Measurements from ENCODE around the gene ZDHHC11B. TPM values are rescaled to one million over a fixed set of nuclear protein-coding genes. Genes with fewer than 3 reads are reported as not detected.
"Not testable (repeated sequence)": the region's sequence is repeated elsewhere in the genome, so short reads cannot be mapped to it uniquely, and the experiment has no call there.

Gene ZDHHC11B
- polyA plus RNA-seq, 4 donors, result 2.2 to 18.8 (median 9.5) TPM

DNA sequence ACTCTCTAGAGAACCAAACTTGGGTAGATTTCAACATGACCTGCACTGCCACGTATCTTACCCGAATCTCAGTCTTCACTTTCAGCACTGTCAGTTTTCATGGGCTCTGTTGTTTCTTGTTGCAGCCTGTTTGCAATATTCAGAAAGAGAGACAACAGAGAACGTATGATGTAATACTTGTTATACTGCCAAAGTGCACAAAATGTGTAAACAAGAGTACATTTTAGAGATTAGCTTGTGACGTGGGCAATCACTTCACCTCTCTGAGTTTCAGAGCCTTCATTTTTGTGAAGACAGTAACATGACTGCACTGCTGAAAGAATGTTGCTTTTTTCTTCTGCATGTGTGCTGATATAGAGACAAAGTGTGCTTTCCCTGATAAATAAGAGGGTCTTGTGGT is 67.8 kb downstream of the ZDHHC11B start:
- H3K4me1 ChIP-seq (ENCODE audit: control insufficient read depth in 3 of 3, insufficient read depth in 2 of 3, low read depth in 1 of 3, low read length in 2 of 3); H3K27me3 ChIP-seq (ENCODE audit: control insufficient read depth in 3 of 3, insufficient read depth in 3 of 3, low read length in 3 of 3); FAIRE-seq; H3K4me3 ChIP-seq (ENCODE audit: low read depth in 1 of 3, low read length in 3 of 3); H3K27ac ChIP-seq (ENCODE audit: low read depth in 1 of 3, low read length in 2 of 3); DNase-seq; H3K36me3 ChIP-seq (ENCODE audit: control insufficient read depth in 3 of 3, insufficient read depth in 2 of 3, low read depth in 1 of 3, low read length in 3 of 3): not testable (repeated sequence)
- WGBS, 3 donors, result 34 to 58% (median 38%) methylated on average over 4 of the region's 4 CpGs
- H3K9me3 ChIP-seq (ENCODE audit: control insufficient read depth in 2 of 2, insufficient read depth in 1 of 2, low read depth in 1 of 2, low read length in 1 of 2), result peaks cover 0 to 18% of the 10 kb centered on the region in 2 donors

DNA sequence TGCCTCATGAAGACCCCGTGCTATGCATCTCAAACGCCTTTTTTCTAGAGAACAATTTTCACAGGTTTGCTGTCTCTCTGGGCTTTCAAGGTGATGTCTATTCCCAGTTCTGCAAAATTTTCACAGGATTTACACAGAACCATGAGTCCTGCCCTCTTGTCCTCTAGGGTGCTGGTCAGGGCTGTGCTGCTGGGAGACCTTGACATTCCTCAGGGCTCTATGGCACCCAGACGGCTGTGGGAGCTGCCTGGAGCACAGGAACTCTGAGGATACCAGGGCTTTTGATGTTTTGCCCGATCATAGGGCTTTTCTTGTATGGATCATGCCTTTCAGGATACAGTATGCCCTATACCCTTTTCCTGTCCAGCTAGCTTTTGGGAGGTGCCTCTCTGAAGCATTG is 68.9 kb downstream of the ZDHHC11B start:
- H3K4me1 ChIP-seq (ENCODE audit: control insufficient read depth in 3 of 3, insufficient read depth in 2 of 3, low read depth in 1 of 3, low read length in 2 of 3); H3K27ac ChIP-seq (ENCODE audit: low read depth in 1 of 3, low read length in 2 of 3); H3K27me3 ChIP-seq (ENCODE audit: control insufficient read depth in 3 of 3, insufficient read depth in 3 of 3, low read length in 3 of 3); H3K4me3 ChIP-seq (ENCODE audit: low read depth in 1 of 3, low read length in 3 of 3); DNase-seq; H3K36me3 ChIP-seq (ENCODE audit: control insufficient read depth in 3 of 3, insufficient read depth in 2 of 3, low read depth in 1 of 3, low read length in 3 of 3); FAIRE-seq: not testable (repeated sequence)
- WGBS, 3 donors, result 84 to 95% (median 88%) methylated on average over 4 of the region's 4 CpGs
- H3K9me3 ChIP-seq (ENCODE audit: control insufficient read depth in 2 of 2, insufficient read depth in 1 of 2, low read depth in 1 of 2, low read length in 1 of 2), result peaks cover 0 to 15% of the 10 kb centered on the region in 2 donors

DNA sequence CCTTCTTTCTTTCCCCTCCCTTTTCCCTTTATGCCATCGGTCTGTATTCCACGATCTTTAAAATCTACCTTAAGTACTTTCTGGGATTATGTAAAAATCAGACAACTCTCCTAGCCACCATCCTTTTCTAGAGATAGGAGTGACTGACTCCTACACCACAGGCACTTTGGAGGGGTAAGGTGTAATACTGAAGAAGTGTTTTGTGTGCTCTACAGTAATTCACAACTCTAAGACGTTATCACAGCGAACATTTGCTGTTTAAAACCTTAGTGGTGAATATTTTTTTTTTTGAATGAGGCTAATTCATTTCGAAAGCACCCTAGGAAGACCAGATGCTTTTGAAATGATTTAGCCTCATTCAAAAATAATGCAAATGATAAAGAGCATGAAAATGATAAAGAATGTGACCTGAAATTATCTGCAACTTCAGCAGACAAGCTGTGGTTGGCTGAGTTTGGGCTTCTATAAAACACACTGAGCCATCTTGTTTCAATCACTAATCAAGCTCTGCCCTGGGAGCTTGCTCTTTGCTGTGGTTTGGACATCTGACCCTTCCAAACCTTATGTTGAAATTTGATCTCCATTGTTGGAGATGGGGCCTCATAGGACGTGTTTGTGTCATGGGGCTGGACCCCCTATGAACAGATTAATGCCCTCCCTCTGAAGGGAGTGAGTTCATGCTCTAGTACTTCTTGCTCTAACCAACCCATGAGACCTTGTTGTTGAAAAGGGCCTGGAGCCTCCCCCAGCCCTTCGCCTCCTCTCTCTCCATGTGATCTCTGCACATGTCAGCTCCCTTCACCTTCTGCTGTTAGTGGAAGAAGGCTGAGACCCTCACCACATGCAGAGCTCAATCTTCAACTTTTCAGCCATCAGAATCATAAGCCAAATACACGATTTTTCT is 70.1 kb downstream of the ZDHHC11B start:
- not testable (repeated sequence) for FAIRE-seq; H3K9me3 ChIP-seq (ENCODE audit: control insufficient read depth in 2 of 2, insufficient read depth in 1 of 2, low read depth in 1 of 2, low read length in 1 of 2); H3K36me3 ChIP-seq (ENCODE audit: control insufficient read depth in 3 of 3, insufficient read depth in 2 of 3, low read depth in 1 of 3, low read length in 3 of 3); H3K4me1 ChIP-seq (ENCODE audit: control insufficient read depth in 3 of 3, insufficient read depth in 2 of 3, low read depth in 1 of 3, low read length in 2 of 3); DNase-seq; H3K27me3 ChIP-seq (ENCODE audit: control insufficient read depth in 3 of 3, insufficient read depth in 3 of 3, low read length in 3 of 3); H3K27ac ChIP-seq (ENCODE audit: low read depth in 1 of 3, low read length in 2 of 3); H3K4me3 ChIP-seq (ENCODE audit: low read depth in 1 of 3, low read length in 3 of 3)
- WGBS, 3 donors, result 71 to 78% (median 71%) methylated on average over 4 to 8 of the region's 8 CpGs

DNA sequence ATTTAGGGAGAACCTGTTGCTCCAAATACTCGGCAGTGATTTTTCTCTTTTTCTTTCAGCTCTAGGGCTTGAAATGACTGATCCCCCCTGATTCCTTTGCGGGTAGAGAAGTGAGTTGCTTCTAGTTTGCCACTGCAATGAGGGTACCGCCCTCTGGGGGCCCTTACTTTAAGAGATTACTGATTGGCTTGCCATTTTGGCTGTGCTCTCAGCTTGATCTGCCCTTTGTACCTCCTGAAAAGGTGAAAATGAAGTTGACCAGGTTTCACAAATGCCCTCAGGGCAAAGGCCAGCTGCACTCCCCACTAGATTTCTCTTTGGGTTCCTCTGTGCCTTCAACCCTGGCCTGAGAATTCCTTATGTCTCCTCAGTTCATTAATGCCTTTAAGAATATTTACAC is 70.8 kb downstream of the ZDHHC11B start:
- not testable (repeated sequence) for H3K36me3 ChIP-seq (ENCODE audit: control insufficient read depth in 3 of 3, insufficient read depth in 2 of 3, low read depth in 1 of 3, low read length in 3 of 3); H3K27ac ChIP-seq (ENCODE audit: low read depth in 1 of 3, low read length in 2 of 3); H3K27me3 ChIP-seq (ENCODE audit: control insufficient read depth in 3 of 3, insufficient read depth in 3 of 3, low read length in 3 of 3); DNase-seq; FAIRE-seq; H3K4me3 ChIP-seq (ENCODE audit: low read depth in 1 of 3, low read length in 3 of 3); H3K4me1 ChIP-seq (ENCODE audit: control insufficient read depth in 3 of 3, insufficient read depth in 2 of 3, low read depth in 1 of 3, low read length in 2 of 3)
- WGBS, 3 donors, result 46 to 89% (median 52%) methylated on average over 2 to 3 of the region's 3 CpGs
- H3K9me3 ChIP-seq (ENCODE audit: control insufficient read depth in 2 of 2, insufficient read depth in 1 of 2, low read depth in 1 of 2, low read length in 1 of 2), result peaks cover 0 to 12% of the 10 kb centered on the region in 2 donors

DNA sequence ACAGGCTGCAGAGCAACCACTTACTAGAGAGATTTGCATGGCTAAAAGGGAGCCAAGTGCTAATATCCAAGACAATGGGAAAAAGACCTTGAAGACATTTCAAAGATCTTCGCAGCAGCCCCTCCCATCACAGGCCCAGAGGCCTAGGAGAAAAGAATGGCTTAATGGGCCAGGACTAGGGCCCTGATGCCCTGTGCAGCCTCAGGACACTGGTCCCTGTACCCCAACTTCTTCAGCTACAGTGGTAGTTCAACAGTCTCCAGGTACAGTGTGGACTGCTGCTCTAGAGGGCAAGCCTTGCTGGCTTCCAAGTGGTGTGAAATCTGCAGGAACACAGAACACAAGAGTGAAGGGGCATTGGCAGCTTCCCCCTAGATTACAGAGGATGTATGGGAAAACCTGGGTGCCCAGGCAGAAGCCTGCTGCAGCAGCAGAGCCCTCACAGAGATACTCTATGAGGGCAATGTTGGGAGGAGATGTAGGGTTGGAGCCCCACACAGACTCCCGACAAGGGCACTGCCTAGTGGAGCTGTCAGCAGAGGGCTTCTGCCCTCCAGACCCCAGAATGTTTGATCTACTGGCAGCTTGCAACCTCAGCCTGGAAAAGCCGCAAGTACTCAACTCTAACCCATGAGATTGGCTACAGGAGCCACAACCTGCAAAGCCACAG is 75.5 kb downstream of the ZDHHC11B start:
- H3K4me3 ChIP-seq (ENCODE audit: low read depth in 1 of 3, low read length in 3 of 3); H3K4me1 ChIP-seq (ENCODE audit: control insufficient read depth in 3 of 3, insufficient read depth in 2 of 3, low read depth in 1 of 3, low read length in 2 of 3); FAIRE-seq; H3K36me3 ChIP-seq (ENCODE audit: control insufficient read depth in 3 of 3, insufficient read depth in 2 of 3, low read depth in 1 of 3, low read length in 3 of 3); H3K27me3 ChIP-seq (ENCODE audit: control insufficient read depth in 3 of 3, insufficient read depth in 3 of 3, low read length in 3 of 3); DNase-seq; H3K9me3 ChIP-seq (ENCODE audit: control insufficient read depth in 2 of 2, insufficient read depth in 1 of 2, low read depth in 1 of 2, low read length in 1 of 2): not testable (repeated sequence)
- WGBS, 3 donors, result 85 to 95% (median 88%) methylated on average over 1 to 3 of the region's 3 CpGs
- peak overlapping the region in 1 of 3 donors; percentile 2 for H3K27ac ChIP-seq (ENCODE audit: low read depth in 1 of 3, low read length in 2 of 3)

DNA sequence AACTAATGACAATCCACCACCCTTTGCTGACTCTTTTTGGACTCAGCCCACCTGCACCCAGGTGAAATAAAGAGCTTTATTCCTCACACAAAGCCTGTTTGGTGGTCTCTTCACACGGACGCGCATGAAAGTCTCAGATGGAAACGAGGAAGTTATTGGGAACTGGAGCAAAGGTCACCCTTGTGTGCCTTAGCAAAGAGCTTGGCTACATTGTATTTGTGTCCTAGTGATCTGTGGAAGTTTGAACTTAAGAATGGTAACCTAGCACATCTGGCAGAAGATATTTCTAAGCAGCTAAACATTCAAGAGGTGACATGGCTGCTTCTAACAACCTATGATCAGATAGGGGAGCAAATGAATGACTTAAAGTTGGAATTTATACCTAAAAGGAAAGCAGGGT is 76.2 kb downstream of the ZDHHC11B start:
- H3K27ac ChIP-seq (ENCODE audit: low read depth in 1 of 3, low read length in 2 of 3), result peak overlapping the region in 1 of 3 donors; percentile 44
- not testable (repeated sequence) for H3K27me3 ChIP-seq (ENCODE audit: control insufficient read depth in 3 of 3, insufficient read depth in 3 of 3, low read length in 3 of 3); FAIRE-seq

DNA sequence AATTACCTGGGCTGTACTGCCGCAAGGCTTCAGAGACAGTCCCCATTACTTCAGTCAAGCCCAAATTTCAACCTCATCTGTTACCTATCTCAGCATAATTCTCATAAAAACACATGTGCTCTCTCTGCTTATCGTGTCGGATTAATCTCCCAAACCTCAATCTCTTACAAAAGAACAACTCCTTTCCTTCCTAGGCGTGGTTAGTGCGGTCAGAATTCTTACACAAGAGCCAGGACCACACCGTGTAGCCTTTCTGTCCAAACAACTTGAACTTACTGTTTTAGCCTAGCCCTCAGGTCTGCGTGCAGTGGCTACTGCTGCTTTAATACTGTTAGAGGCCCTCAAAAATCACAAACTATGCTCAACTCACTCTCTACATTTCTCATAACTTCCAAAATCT is 78.4 kb downstream of the ZDHHC11B start:
- DNase-seq; FAIRE-seq; H3K4me3 ChIP-seq (ENCODE audit: low read depth in 1 of 3, low read length in 3 of 3); H3K27me3 ChIP-seq (ENCODE audit: control insufficient read depth in 3 of 3, insufficient read depth in 3 of 3, low read length in 3 of 3); H3K36me3 ChIP-seq (ENCODE audit: control insufficient read depth in 3 of 3, insufficient read depth in 2 of 3, low read depth in 1 of 3, low read length in 3 of 3); H3K9me3 ChIP-seq (ENCODE audit: control insufficient read depth in 2 of 2, insufficient read depth in 1 of 2, low read depth in 1 of 2, low read length in 1 of 2); H3K4me1 ChIP-seq (ENCODE audit: control insufficient read depth in 3 of 3, insufficient read depth in 2 of 3, low read depth in 1 of 3, low read length in 2 of 3): not testable (repeated sequence)
- peak overlapping the region in 2 of 3 donors; percentile 32 to 85 for H3K27ac ChIP-seq (ENCODE audit: low read depth in 1 of 3, low read length in 2 of 3)
- 27 to 62% (median 51%) methylated on average over 7 of the region's 7 CpGs for WGBS, 3 donors

More for the DNA sequence above, 76.2 kb downstream of the ZDHHC11B start:
- peak in 1 of 2 donors; percentile 68 for DNase-seq
- H3K36me3 ChIP-seq (ENCODE audit: control insufficient read depth in 3 of 3, insufficient read depth in 2 of 3, low read depth in 1 of 3, low read length in 3 of 3); H3K4me3 ChIP-seq (ENCODE audit: low read depth in 1 of 3, low read length in 3 of 3); H3K4me1 ChIP-seq (ENCODE audit: control insufficient read depth in 3 of 3, insufficient read depth in 2 of 3, low read depth in 1 of 3, low read length in 2 of 3); H3K9me3 ChIP-seq (ENCODE audit: control insufficient read depth in 2 of 2, insufficient read depth in 1 of 2, low read depth in 1 of 2, low read length in 1 of 2): not testable (repeated sequence)
- WGBS, 3 donors, result 30 to 63% (median 52%) methylated on average over 4 of the region's 4 CpGs

DNA sequence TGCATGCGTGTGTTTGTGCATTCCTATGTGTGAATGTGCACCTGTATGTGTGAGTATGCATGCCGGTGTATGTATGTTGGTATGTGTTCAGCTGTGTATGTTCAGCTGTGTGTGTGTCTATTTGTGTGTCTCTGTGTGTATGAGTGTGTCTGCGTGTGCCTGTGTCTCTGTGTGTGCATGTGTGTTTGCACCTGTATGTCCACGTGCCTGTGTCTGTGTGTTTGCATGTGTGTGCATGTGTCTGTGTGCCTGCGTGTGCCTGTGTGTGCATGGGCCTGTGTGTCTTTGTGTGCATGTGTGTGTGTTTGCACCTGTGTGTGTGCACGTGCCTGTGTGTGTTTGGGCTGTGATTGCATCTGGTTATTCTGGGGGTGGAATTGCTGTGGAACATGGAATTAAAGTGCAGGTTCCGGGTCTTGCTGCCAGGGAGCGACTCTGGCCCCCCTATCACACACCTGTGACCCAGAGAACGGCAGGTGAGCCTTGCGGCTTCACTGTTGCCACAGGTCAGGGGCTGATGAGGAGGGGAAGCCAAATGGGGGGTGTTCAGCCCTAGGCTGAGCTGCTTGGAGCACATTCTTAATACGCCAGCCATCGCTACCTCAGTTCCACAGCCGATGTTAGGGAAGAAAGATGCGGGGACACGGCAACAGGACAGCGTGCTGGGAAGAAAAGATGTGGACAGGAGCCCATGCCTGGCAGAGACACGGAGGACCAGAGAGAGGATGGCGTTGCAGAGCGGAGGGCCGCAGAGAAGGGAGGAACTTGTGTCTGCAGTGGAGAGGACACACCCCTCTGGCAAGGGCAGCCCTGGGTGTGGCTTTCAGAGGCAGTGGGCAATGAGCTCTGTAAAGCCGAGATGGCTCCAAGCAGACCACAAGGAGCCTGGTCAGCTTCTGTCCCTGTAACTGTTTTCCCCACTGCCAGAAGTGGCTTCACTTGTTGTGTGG is 87.5 kb downstream of the ZDHHC11B start:
- H3K36me3 ChIP-seq (ENCODE audit: control insufficient read depth in 3 of 3, insufficient read depth in 2 of 3, low read depth in 1 of 3, low read length in 3 of 3); H3K27ac ChIP-seq (ENCODE audit: low read depth in 1 of 3, low read length in 2 of 3); FAIRE-seq; H3K27me3 ChIP-seq (ENCODE audit: control insufficient read depth in 3 of 3, insufficient read depth in 3 of 3, low read length in 3 of 3); H3K4me1 ChIP-seq (ENCODE audit: control insufficient read depth in 3 of 3, insufficient read depth in 2 of 3, low read depth in 1 of 3, low read length in 2 of 3); H3K4me3 ChIP-seq (ENCODE audit: low read depth in 1 of 3, low read length in 3 of 3); DNase-seq; H3K9me3 ChIP-seq (ENCODE audit: control insufficient read depth in 2 of 2, insufficient read depth in 1 of 2, low read depth in 1 of 2, low read length in 1 of 2): not testable (repeated sequence)
- WGBS, 3 donors, result 77 to 89% (median 86%) methylated on average over 11 to 21 of the region's 21 CpGs
